Prostate gland (tissue), 2 donors: Measurements from ENCODE around the gene GGA3. TPM values are rescaled to one million over a fixed set of nuclear protein-coding genes. Genes with fewer than 3 reads are reported as not detected.

ENCODE experiments used
- DNase-seq: peaks from one replicate; pipeline ENCODE4 v3.0.0-alpha.2; 2019; ENCODE audit warnings: low spot score
- H3K27ac ChIP-seq, 2 donors: fragments of 200-600 bp; sonication (generic); 2 replicates each; pipeline ENCODE4 v1.5.1; 2017 to 2019
- H3K27me3 ChIP-seq: fragments of 200-600 bp; sonication (generic); replicated peaks from 2 replicates; pipeline ENCODE4 v1.5.1; 2019; ENCODE audit not compliant: insufficient read depth
- H3K36me3 ChIP-seq, 2 donors: fragments of 200-600 bp; sonication (generic); 1 replicate in 1 of 2; 2 replicates in 1 of 2; pipeline versions ENCODE4 v1.5.1 to v1.8.1; 2017 to 2019
- H3K4me1 ChIP-seq: fragments of 200-600 bp; sonication (generic); replicated peaks from 2 replicates; pipeline ENCODE4 v1.5.1; 2019
- H3K4me3 ChIP-seq, 2 donors: fragments of 200-600 bp; sonication (generic); 2 replicates each; pipeline ENCODE4 v1.5.1; 2017 to 2019
- H3K9me3 ChIP-seq: fragments of 200-600 bp; sonication (generic); 2 replicates; pipeline ENCODE4 v1.5.1; 2017
- POLR2A ChIP-seq: fragments of 450-650 bp; IDR thresholded peaks from one replicate; pipeline ENCODE4 v1.6.1; 2016; ENCODE audit warnings: antibody characterized with exemption, mild to moderate bottlenecking
- POLR2AphosphoS5 ChIP-seq: sonication (generic); formaldehyde crosslinking; IDR thresholded peaks from one replicate; pipeline ENCODE4 v1.6.1; 2017; ENCODE audit warnings: antibody characterized with exemption
- WGBS: methylation state at CpG from one replicate; pipeline ENCODE4 v1.1.5; 2018; 5-methylcytosine and 5-hydroxymethylcytosine counted together
- intact Hi-C: fragments of 100-400 bp; cut with DNase I; formaldehyde crosslinking; loops from one replicate; pipeline ENCODE4 v1.14.2; 2022
- total RNA-seq, 2 donors: library from RNA; depleted of rRNA; stranded (reverse); fragments of >200 nt; gene quantifications; one replicate each; pipeline ENCODE4 v1.1.0, GENCODE V29; 2016
- TF ChIP-seq, protein P1 (sequence below), 4 experiments: fragments of 200-600 bp in 2 of 4; fragments of 450-650 bp in 2 of 4; sonication (generic) in 2 of 4; IDR thresholded peaks; 1 replicate in 3 of 4; 2 replicates in 1 of 4; pipeline ENCODE4 v1.5.1; 2016 to 2019; ENCODE audit warnings: antibody characterized with exemption in 4 of 4, mild to moderate bottlenecking in 2 of 4, moderate library complexity in 2 of 4

Gene GGA3
- total RNA-seq, 2 donors from 2014 or later, result 18.9 to 43.3 TPM

DNA sequence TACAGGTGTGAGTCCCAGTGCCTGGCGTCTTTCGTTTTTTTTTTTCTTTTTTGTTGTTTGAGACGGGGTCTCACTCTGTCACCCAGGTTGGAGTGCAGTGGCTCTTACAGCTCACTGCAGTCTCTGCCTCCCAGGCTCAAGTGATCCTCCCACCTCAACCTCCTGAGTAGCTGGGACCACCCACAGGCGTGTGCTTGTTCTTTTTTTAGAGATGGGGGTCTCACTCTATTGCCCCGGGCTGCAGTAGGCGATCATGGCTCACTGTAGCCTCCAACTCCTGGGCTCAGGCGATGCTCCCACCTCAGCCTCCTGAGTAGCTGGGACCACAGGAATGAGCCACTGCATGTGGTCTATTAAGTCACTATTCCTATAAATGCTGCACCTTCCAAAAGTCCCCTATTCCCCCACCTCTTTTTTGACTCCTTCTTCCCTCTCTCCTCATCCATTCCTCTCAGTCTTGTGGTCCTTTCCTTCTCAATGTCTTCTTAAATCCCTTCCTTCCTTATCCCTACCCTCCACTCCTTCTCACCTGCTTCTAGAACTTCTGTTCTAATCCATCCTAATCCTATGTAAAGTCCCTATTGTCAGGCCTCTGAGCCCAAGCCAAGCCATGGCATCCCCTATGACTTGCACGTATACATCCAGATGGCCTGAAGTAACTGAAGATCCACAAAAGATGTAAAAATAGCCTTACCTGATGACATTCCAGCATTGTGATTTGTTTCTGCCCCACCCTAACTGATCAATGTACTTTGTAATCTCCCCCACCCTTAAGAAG, 9.2 kb downstream of the GGA3 start:
- H3K4me3 ChIP-seq, result no peak overlapping the region
- H3K36me3 ChIP-seq, result no peaks in the 10 kb centered on the region
- intact Hi-C loops, result no loop called here
- H3K9me3 ChIP-seq, result no peaks in the 10 kb centered on the region
- H3K4me1 ChIP-seq, result no peaks in the 10 kb centered on the region
- H3K27ac ChIP-seq, result no peak overlapping the region
- no peak for DNase-seq
- H3K27me3 ChIP-seq, result no peaks in the 10 kb centered on the region
- 85% methylated on average over 8 of the region's 8 CpGs for WGBS
- no peak for TF ChIP-seq POLR2AphosphoS5
- TF ChIP-seq, protein P1, sequence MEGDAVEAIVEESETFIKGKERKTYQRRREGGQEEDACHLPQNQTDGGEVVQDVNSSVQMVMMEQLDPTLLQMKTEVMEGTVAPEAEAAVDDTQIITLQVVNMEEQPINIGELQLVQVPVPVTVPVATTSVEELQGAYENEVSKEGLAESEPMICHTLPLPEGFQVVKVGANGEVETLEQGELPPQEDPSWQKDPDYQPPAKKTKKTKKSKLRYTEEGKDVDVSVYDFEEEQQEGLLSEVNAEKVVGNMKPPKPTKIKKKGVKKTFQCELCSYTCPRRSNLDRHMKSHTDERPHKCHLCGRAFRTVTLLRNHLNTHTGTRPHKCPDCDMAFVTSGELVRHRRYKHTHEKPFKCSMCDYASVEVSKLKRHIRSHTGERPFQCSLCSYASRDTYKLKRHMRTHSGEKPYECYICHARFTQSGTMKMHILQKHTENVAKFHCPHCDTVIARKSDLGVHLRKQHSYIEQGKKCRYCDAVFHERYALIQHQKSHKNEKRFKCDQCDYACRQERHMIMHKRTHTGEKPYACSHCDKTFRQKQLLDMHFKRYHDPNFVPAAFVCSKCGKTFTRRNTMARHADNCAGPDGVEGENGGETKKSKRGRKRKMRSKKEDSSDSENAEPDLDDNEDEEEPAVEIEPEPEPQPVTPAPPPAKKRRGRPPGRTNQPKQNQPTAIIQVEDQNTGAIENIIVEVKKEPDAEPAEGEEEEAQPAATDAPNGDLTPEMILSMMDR (IDR thresholded peaks at IDR 0.05), result no peak
- TF ChIP-seq POLR2A, result no peak

DNA sequence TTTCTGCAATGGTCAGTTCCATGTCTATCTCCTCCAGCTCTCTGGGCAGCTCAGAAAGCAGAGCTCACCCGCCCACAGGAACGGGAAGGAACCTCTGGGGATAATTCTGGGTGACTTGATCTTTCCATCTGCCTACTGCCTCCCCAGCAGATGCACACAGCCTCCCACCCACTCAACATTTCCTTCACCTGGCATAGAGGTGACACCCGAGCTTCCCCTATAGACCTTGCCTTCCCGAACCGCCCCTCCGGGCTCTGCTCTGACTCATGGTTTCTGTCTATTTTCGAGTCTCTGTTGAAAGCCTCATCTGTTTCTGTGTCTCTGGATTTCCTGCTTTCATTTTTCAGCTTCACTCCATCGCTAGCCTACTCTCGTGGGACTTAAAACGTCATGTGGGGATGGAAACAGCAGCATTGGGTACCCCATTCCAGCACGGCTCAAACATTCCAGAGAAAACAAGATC, 11.4 kb downstream of the GGA3 start:
- Histone ChIP-seq H3K9me3 (no peaks in the 10 kb centered on the region), H3K27ac (no peak overlapping the region), H3K36me3 (peaks cover 0 to 6% of the 10 kb centered on the region in 2 donors), H3K27me3 (no peaks in the 10 kb centered on the region), H3K4me3 (no peak overlapping the region), H3K4me1 (no peaks in the 10 kb centered on the region)
- intact Hi-C loops, result no loop called here
- DNase-seq, result no peak
- TF ChIP-seq, protein P1 (IDR thresholded peaks at IDR 0.05), result no peak
- TF ChIP-seq POLR2A, result no peak
- no peak for TF ChIP-seq POLR2AphosphoS5
- 64% methylated on average over 11 of the region's 11 CpGs for WGBS

DNA sequence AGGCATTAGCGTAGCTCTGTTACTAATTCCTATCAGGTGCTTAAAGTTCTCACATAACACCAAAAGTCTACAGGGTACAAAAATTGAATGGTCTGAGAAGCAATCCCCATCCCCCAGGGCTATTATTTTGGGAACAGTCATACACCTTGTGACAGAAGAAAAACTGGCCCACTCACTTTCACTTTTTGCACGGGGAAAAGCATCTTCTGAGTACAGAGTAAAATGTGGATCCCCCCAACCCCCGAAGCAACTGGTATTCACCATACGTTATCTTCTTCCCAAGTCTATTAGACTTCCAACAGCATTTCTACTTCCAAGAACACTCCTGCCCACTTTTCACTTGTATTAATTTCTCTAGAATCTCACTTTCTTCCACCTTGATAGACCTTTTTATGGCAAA, 11.8 kb downstream of the GGA3 start:
- Histone ChIP-seq H3K9me3 (no peaks in the 10 kb centered on the region), H3K27me3 (no peaks in the 10 kb centered on the region), H3K4me3 (no peak overlapping the region), H3K4me1 (no peaks in the 10 kb centered on the region), H3K27ac (no peak overlapping the region), H3K36me3 (peaks cover 0 to 6% of the 10 kb centered on the region in 2 donors)
- DNase-seq, result no peak
- TF ChIP-seq POLR2AphosphoS5 (no peak), POLR2A (no peak)
- TF ChIP-seq, protein P1 (IDR thresholded peaks at IDR 0.05), result no peak
- 72% methylated on average over 4 of the region's 4 CpGs for WGBS
- intact Hi-C loops, result no loop called here

DNA sequence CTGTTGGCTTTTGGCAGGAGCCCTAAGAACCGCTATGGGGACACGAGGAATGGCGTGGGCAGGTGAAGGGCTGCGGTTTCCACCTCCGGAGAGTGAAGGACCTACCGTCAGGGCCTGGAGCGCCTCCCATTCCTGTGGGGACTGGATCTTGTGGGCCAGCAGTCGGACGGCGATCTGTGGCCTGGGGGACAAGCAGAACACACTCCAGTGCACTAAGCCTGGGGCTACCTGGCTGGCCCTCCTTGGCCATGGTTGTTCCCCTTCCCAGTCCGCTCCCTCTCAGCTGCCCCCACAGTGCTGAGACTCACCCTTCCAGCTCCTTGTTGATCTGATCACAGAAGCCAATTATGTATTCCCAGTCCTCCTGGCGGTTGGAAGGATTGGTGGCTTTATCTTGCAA, 15.0 kb downstream of the GGA3 start:
- DNase-seq, result no peak
- H3K36me3 ChIP-seq, result peaks cover 13 to 16% of the 10 kb centered on the region in 2 donors
- H3K27ac ChIP-seq, result no peak overlapping the region
- H3K27me3 ChIP-seq, result no peaks in the 10 kb centered on the region
- intact Hi-C loops, result no loop called here
- H3K9me3 ChIP-seq, result no peaks in the 10 kb centered on the region
- 95% methylated on average over 12 of the region's 12 CpGs for WGBS
- H3K4me3 ChIP-seq, result no peak overlapping the region
- no peaks in the 10 kb centered on the region for H3K4me1 ChIP-seq
- no peak for TF ChIP-seq POLR2A
- TF ChIP-seq, protein P1 (IDR thresholded peaks at IDR 0.05), result no peak
- no peak for TF ChIP-seq POLR2AphosphoS5

DNA sequence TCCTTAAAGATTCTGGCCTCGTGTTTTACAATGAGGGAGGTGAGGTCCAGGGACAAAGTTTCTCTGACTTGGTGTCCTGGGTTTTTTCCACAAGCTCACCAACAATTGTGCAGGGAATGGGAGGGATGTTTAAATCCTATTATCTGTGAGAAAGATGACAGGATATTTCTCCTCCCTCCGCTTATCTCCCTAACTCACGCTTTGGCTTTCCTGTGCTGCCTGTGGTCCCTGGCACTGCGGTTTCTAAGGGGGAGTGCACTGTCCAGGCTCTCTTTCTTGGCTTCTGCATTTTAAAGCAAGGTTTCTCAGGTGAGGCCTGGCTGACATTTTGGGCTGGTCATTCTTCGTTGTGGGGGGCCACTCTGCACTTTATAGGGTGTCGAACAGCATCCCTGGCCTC, 16.4 kb downstream of the GGA3 start:
- no peaks in the 10 kb centered on the region for H3K9me3 ChIP-seq
- no peak for TF ChIP-seq POLR2A
- no peak for TF ChIP-seq POLR2AphosphoS5
- TF ChIP-seq, protein P1 (IDR thresholded peaks at IDR 0.05), result no peak
- no peak overlapping the region for H3K27ac ChIP-seq
- 89% methylated on average over 6 of the region's 6 CpGs for WGBS
- no peaks in the 10 kb centered on the region for H3K27me3 ChIP-seq
- H3K36me3 ChIP-seq, result peaks cover 18 to 30% of the 10 kb centered on the region in 2 donors
- intact Hi-C loops, result no loop called here
- H3K4me1 ChIP-seq, result no peaks in the 10 kb centered on the region
- H3K4me3 ChIP-seq, result no peak overlapping the region
- no peak for DNase-seq
